Measurements from ENCODE around the gene WBP2NL. TPM values are rescaled to one million over a fixed set of nuclear protein-coding genes. Genes with fewer than 3 reads are reported as not detected.

Gene WBP2NL
- total and polyA plus RNA-seq, 10 donors, result 1.2 to 5.0 (median 1.8) TPM

GRCh38 chr22:42050641-42051180 lies 52.1 kb downstream of the WBP2NL start:
- H3K27ac ChIP-seq, result no peak overlapping the region
- no peaks in the 10 kb centered on the region for H3K4me1 ChIP-seq
- TF ChIP-seq CTCF (IDR thresholded peaks at IDR 0.05 in 8 of 11, conservative IDR thresholded peaks at IDR 0.05 in 3 of 11) (no peak), POLR2A (IDR thresholded peaks at IDR 0.05) (no peak), POLR2AphosphoS5 (IDR thresholded peaks at IDR 0.05) (no peak)
- intact Hi-C loops (cut with DNase I; ENCODE audit: low total_unique reads), result no loop called here
- peaks cover 0 to under 1% (median 0%) of the 10 kb centered on the region in 8 donors for H3K9me3 ChIP-seq
- no peaks in the 10 kb centered on the region for H3K27me3 ChIP-seq (replicated peaks in 1 of 7)
- no peak overlapping the region for H3K4me3 ChIP-seq
- WGBS, 5 donors, result 57 to 90% (median 70%) methylated on average over 2 of the region's 2 CpGs
- no peak for DNase-seq
- H3K36me3 ChIP-seq, result no peaks in the 10 kb centered on the region

DNA sequence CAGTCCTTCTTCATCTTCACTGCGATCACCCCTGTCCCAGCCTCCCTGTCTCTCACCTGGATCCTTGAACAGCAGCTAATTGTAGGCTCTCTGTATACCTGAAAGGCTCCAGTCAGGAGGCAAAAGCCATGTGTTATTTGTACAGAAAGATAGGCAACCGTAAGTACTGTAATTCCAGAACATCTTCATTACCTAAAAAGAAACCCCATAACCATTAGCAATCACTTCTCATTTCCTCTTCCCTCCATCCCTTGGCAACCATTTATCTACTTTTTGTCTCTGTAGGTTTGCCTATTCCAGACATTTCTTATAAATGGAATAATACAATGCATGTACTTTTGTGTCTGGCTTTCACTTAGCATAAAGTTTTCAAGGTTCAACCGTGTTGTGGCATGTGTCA lies 54.2 kb downstream of the WBP2NL start:
- no peak for DNase-seq
- H3K27ac ChIP-seq, result no peak overlapping the region
- intact Hi-C loops (cut with DNase I; ENCODE audit: low total_unique reads), result no loop called here
- H3K4me3 ChIP-seq, result no peak overlapping the region
- H3K4me1 ChIP-seq, result no peaks in the 10 kb centered on the region
- peaks cover 0 to 18% (median 16%) of the 10 kb centered on the region in 8 donors for H3K9me3 ChIP-seq
- H3K36me3 ChIP-seq, result no peaks in the 10 kb centered on the region
- WGBS, 5 donors, result 85 to 88% (median 88%) methylated on average over 3 of the region's 3 CpGs
- TF ChIP-seq CTCF (IDR thresholded peaks at IDR 0.05 in 8 of 11, conservative IDR thresholded peaks at IDR 0.05 in 3 of 11) (no peak), POLR2AphosphoS5 (IDR thresholded peaks at IDR 0.05) (no peak), POLR2A (IDR thresholded peaks at IDR 0.05) (no peak)
- no peaks in the 10 kb centered on the region for H3K27me3 ChIP-seq (replicated peaks in 1 of 7)

DNA sequence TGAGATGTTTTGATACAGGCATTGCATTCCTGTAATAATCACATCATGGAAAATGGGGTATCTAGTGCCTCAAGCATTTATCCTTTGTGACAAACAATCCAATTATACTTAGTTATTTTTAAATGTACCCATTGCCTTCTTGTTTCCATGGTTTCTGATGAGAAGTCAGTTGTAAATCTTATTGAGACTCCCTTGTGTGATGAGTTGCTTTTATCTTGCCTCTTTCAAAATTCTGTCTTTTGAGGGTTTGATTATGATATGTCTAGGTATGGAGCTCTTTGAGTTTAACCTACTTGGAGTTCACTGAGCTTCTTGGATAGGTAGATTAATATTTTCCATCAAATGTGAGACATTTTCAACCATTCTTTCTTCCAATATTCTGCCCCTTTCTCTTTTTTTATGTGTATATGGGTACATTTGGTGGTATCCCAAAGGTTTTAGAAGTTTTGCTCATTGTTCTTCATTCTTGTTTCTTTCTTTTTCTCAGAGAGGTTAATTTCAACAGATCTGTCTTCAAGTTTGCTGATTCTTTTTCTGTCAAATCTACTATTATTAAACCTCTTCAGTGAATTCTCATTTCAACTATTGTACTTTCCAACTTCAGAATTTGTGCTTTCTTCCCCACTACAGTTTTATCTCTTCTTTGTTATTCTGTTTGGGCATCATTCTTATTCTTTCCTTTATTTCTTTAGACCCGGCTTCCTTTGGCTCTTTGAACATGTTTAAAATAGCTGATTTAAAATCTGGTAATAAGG lies 58.3 kb downstream of the WBP2NL start:
- Histone ChIP-seq H3K27ac (no peak overlapping the region), H3K4me1 (no peaks in the 10 kb centered on the region), H3K4me3 (no peak overlapping the region), H3K9me3 (peaks cover 0 to 24% (median 16%) of the 10 kb centered on the region in 8 donors), H3K36me3 (peaks cover 5 to 41% (median 35%) of the 10 kb centered on the region in 6 donors), H3K27me3 (replicated peaks in 1 of 7) (no peaks in the 10 kb centered on the region)
- intact Hi-C loops (cut with DNase I; ENCODE audit: low total_unique reads), result no loop called here
- DNase-seq, result no peak
- TF ChIP-seq POLR2A (IDR thresholded peaks at IDR 0.05), result no peak
- TF ChIP-seq POLR2AphosphoS5 (IDR thresholded peaks at IDR 0.05), result no peak
- TF ChIP-seq CTCF (IDR thresholded peaks at IDR 0.05 in 8 of 11, conservative IDR thresholded peaks at IDR 0.05 in 3 of 11), result no peak
- 94 to 100% (median 98%) methylated on average over 1 of the region's 1 CpG for WGBS, 5 donors

GRCh38 chr22:42060489-42060888 lies 61.9 kb downstream of the WBP2NL start:
- intact Hi-C loops (cut with DNase I; ENCODE audit: low total_unique reads), result no loop called here
- peaks cover 5 to 77% (median 50%) of the 10 kb centered on the region in 6 donors for H3K36me3 ChIP-seq
- DNase-seq, result peak; percentile 47
- no peak overlapping the region for H3K27ac ChIP-seq
- peaks cover 0 to 24% (median 16%) of the 10 kb centered on the region in 8 donors for H3K9me3 ChIP-seq
- no peak overlapping the region for H3K4me3 ChIP-seq
- H3K4me1 ChIP-seq, result no peaks in the 10 kb centered on the region
- H3K27me3 ChIP-seq (replicated peaks in 1 of 7), result no peaks in the 10 kb centered on the region
- TF ChIP-seq POLR2AphosphoS5 (IDR thresholded peaks at IDR 0.05) (no peak), POLR2A (IDR thresholded peaks at IDR 0.05) (no peak), CTCF (IDR thresholded peaks at IDR 0.05 in 8 of 11, conservative IDR thresholded peaks at IDR 0.05 in 3 of 11) (no peak)
- WGBS, 5 donors, result 94 to 98% (median 94%) methylated on average over 5 of the region's 5 CpGs

All from spleen (tissue), 11 donors.